H1 (cell line): Measurements from ENCODE around the gene CELSR1. TPM values are rescaled to one million over a fixed set of nuclear protein-coding genes. Genes with fewer than 3 reads are reported as not detected.

ENCODE experiments used
- CTCF ChIA-PET: fragments of 300-600 bp; sonication (Branson Sonifier 250); formaldehyde crosslinking; loops from one replicate; lab custom pipeline; 2021; ENCODE audit not compliant: partially characterized antibody; lab: Charles Lee
- POLR2A ChIA-PET: fragments of 300-600 bp; sonication (Branson Sonifier 250); formaldehyde crosslinking; loops from one replicate; lab custom pipeline; 2021; ENCODE audit warnings: inconsistent platforms; ENCODE audit not compliant: partially characterized antibody; lab: Charles Lee
- DNase-seq, 2 experiments: peaks; one replicate each; pipeline versions ENCODE4 v3.0.0 to v3.0.0-alpha.2; 2010 to 2022; ENCODE audit warnings: low spot score in 2 of 2, low read depth in 1 of 2, mixed read lengths in 1 of 2
- FAIRE-seq: peaks from 2 replicates; lab custom pipeline; 2011; peaks lifted over from hg19 to GRCh38; lab: Jason Lieb, UNC
- H2AFZ ChIP-seq: 2 replicates; pipeline ENCODE4 v1.8.1; 2012; ENCODE audit warnings: low read length, inconsistent platforms
- H2AK5ac ChIP-seq: 2 replicates; pipeline ENCODE4 v1.6.1; 2013; ENCODE audit warnings: low read depth, low read length
- H2BK120ac ChIP-seq: replicated peaks from 2 replicates; pipeline ENCODE3; 2013; ENCODE audit warnings: low read depth, low read length, inconsistent platforms
- H2BK12ac ChIP-seq: 2 replicates; pipeline ENCODE4 v1.6.1; 2013; ENCODE audit warnings: low read depth, low read length
- H2BK15ac ChIP-seq: 2 replicates; pipeline ENCODE4 v1.6.1; 2013; ENCODE audit warnings: low read length
- H2BK20ac ChIP-seq: 2 replicates; pipeline ENCODE4 v1.6.1; 2013; ENCODE audit warnings: low read length
- H2BK5ac ChIP-seq: 2 replicates; pipeline ENCODE4 v1.6.1; 2013; ENCODE audit warnings: low read depth, low read length
- H3K14ac ChIP-seq: 2 replicates; pipeline ENCODE4 v1.6.1; 2013; ENCODE audit warnings: inconsistent platforms; ENCODE audit not compliant: insufficient read length
- H3K18ac ChIP-seq: 2 replicates; pipeline ENCODE4 v1.6.1; 2013; ENCODE audit warnings: low read length; ENCODE audit errors: extremely low read depth
- H3K23ac ChIP-seq: 2 replicates; pipeline ENCODE4 v1.6.1; 2013; ENCODE audit warnings: inconsistent platforms; ENCODE audit not compliant: insufficient read length
- H3K23me2 ChIP-seq: 2 replicates; pipeline ENCODE4 v1.6.1; 2013; ENCODE audit warnings: low read depth, low read length
- H3K27ac ChIP-seq: 2 replicates; pipeline ENCODE4 v1.6.1; 2011; ENCODE audit warnings: low read depth, low read length, inconsistent platforms
- H3K27me3 ChIP-seq, 4 experiments: replicated peaks in 1 of 4; 1 replicate in 1 of 4; 2 replicates in 3 of 4; pipeline versions ENCODE4 v1.6.1 to v1.8.1; 2011 to 2013; ENCODE audit warnings: low read length in 3 of 4, mild to moderate bottlenecking in 3 of 4, inconsistent platforms in 2 of 4, mixed read lengths in 2 of 4, moderate library complexity in 1 of 4; ENCODE audit not compliant: control insufficient read depth in 3 of 4, insufficient read depth in 3 of 4; ENCODE audit errors: extremely low read depth in 1 of 4
- H3K36me3 ChIP-seq, 4 experiments: 2 replicates each; pipeline versions ENCODE4 v1.6.1 to v1.8.1; 2011 to 2013; ENCODE audit warnings: mild to moderate bottlenecking in 4 of 4, low read length in 3 of 4, moderate library complexity in 2 of 4, control low read depth in 1 of 4, inconsistent platforms in 1 of 4; ENCODE audit not compliant: insufficient read depth in 4 of 4, control insufficient read depth in 2 of 4
- H3K4ac ChIP-seq: replicated peaks from 2 replicates; pipeline ENCODE3; 2013; ENCODE audit warnings: low read length, low read depth, mixed read lengths, inconsistent platforms; ENCODE audit not compliant: insufficient read length
- H3K4me1 ChIP-seq, 4 experiments: replicated peaks in 1 of 4; 1 replicate in 1 of 4; 2 replicates in 3 of 4; pipeline versions ENCODE4 v1.6.1 to v1.8.1; 2011 to 2013; ENCODE audit warnings: low read length in 3 of 4, inconsistent platforms in 2 of 4, mixed read lengths in 1 of 4; ENCODE audit not compliant: insufficient read depth in 4 of 4, control insufficient read depth in 3 of 4
- H3K4me2 ChIP-seq, 2 experiments: 2 replicates each; pipeline versions ENCODE4 v1.6.1 to v1.8.1; 2011 to 2013; ENCODE audit warnings: low read depth in 2 of 2, low read length in 2 of 2, control low read depth in 1 of 2, inconsistent platforms in 1 of 2, mild to moderate bottlenecking in 1 of 2; ENCODE audit not compliant: insufficient read depth in 1 of 2
- H3K4me3 ChIP-seq, 4 experiments: fragments of 200-600, 300-600 bp in 1 of 4; sonication (generic), shearing (Covaris generic), sonication (Bioruptor Twin) in 1 of 4; 2 replicates each; pipeline versions ENCODE4 v1.5.1 to v1.8.1; 2011 to 2016; ENCODE audit warnings: low read length in 4 of 4, low read depth in 3 of 4, control low read depth in 2 of 4, inconsistent platforms in 2 of 4, mild to moderate bottlenecking in 2 of 4, mixed read lengths in 1 of 4, moderate library complexity in 1 of 4; ENCODE audit not compliant: insufficient read depth in 2 of 4; ENCODE audit errors: extremely low read depth in 1 of 4
- H3K56ac ChIP-seq: replicated peaks from 2 replicates; pipeline ENCODE3; 2013; ENCODE audit warnings: low read depth, mild to moderate bottlenecking, mixed read lengths, low read length, inconsistent platforms; ENCODE audit not compliant: insufficient read length
- H3K79me1 ChIP-seq: 2 replicates; pipeline ENCODE4 v1.6.1; 2013; ENCODE audit warnings: low read depth, low read length, control low read depth
- H3K79me2 ChIP-seq, 2 experiments: 2 replicates each; pipeline versions ENCODE4 v1.6.1 to v1.8.1; 2012 to 2013; ENCODE audit warnings: low read length in 2 of 2, mild to moderate bottlenecking in 2 of 2, inconsistent platforms in 1 of 2; ENCODE audit not compliant: insufficient read depth in 2 of 2, control insufficient read depth in 1 of 2
- H3K9ac ChIP-seq, 4 experiments: replicated peaks in 1 of 4; 1 replicate in 1 of 4; 2 replicates in 3 of 4; pipeline versions ENCODE4 v1.6.1 to v1.8.1; 2011 to 2013; ENCODE audit warnings: low read depth in 3 of 4, low read length in 3 of 4, control low read depth in 2 of 4, mild to moderate bottlenecking in 2 of 4, moderate library complexity in 2 of 4, inconsistent platforms in 1 of 4; ENCODE audit errors: extremely low read depth in 1 of 4
- H3K9me3 ChIP-seq, 2 experiments: 2 replicates each; pipeline versions ENCODE4 v1.6.1 to v1.8.1; 2012 to 2013; ENCODE audit warnings: mild to moderate bottlenecking in 2 of 2, moderate library complexity in 2 of 2, control low read depth in 1 of 2, inconsistent platforms in 1 of 2, low read depth in 1 of 2, low read length in 1 of 2, mixed read lengths in 1 of 2; ENCODE audit not compliant: insufficient read depth in 2 of 2
- H4K20me1 ChIP-seq, 2 experiments: replicated peaks in 1 of 2; 2 replicates each; pipeline versions ENCODE3 to v1.8.1; 2011 to 2013; ENCODE audit warnings: inconsistent platforms in 2 of 2, low read length in 2 of 2, mild to moderate bottlenecking in 1 of 2; ENCODE audit not compliant: insufficient read depth in 2 of 2, control insufficient read depth in 1 of 2
- H4K5ac ChIP-seq: 2 replicates; pipeline ENCODE4 v1.6.1; 2013; ENCODE audit warnings: low read length, low read depth, mixed read lengths, inconsistent platforms; ENCODE audit not compliant: insufficient read length
- H4K8ac ChIP-seq: 2 replicates; pipeline ENCODE4 v1.8.0; 2013; ENCODE audit warnings: mild to moderate bottlenecking, moderate library complexity, low read length, inconsistent platforms; ENCODE audit not compliant: insufficient read depth; ENCODE audit errors: extremely low read depth
- H4K91ac ChIP-seq: replicated peaks from 2 replicates; pipeline ENCODE3; 2013; ENCODE audit warnings: low read length, mixed read lengths, inconsistent platforms; ENCODE audit not compliant: insufficient read length
- BACH1 ChIP-seq: IDR thresholded peaks from 2 replicates; pipeline ENCODE4 v1.6.1; 2012; ENCODE audit warnings: low read length, improper control_type of control experiment
- CEBPB ChIP-seq: IDR thresholded peaks from 2 replicates; pipeline ENCODE4 v1.6.1; 2012; ENCODE audit warnings: low read depth, low read length
- CREB1 ChIP-seq: IDR thresholded peaks from 2 replicates; pipeline ENCODE4 v1.6.1; 2012; ENCODE audit warnings: inconsistent platforms
- EGR1 ChIP-seq: IDR thresholded peaks from 2 replicates; pipeline ENCODE4 v1.6.1; 2011; ENCODE audit warnings: low read depth, low read length, borderline replicate concordance
- NANOG ChIP-seq: IDR thresholded peaks from 2 replicates; pipeline ENCODE4 v1.6.1; 2011; ENCODE audit warnings: low read length, low read depth, mild to moderate bottlenecking, inconsistent platforms; ENCODE audit not compliant: insufficient read depth, poor library complexity, severe bottlenecking
- RXRA ChIP-seq: IDR thresholded peaks from 2 replicates; pipeline ENCODE4 v1.6.1; 2011; ENCODE audit warnings: low read depth, mild to moderate bottlenecking, low read length, moderate library complexity; ENCODE audit not compliant: insufficient read depth
- TCF12 ChIP-seq: IDR thresholded peaks from 2 replicates; pipeline ENCODE4 v1.6.1; 2011; ENCODE audit warnings: low read depth, mild to moderate bottlenecking, low read length
- WGBS, 2 experiments: shearing (Covaris generic) in 1 of 2; methylation state at CpG; one replicate each; pipeline versions ENCODE4 v1.1.6 to v1.1.7; 2013 to 2015; ENCODE audit warnings: low lambda C conversion rate in 2 of 2, mixed read lengths in 2 of 2, inconsistent platforms in 1 of 2, low coverage in 1 of 2, missing lambda C conversion rate in 1 of 2; ENCODE audit not compliant: insufficient replicate concordance in 2 of 2, insufficient coverage in 1 of 2, insufficient read length in 1 of 2; ENCODE audit errors: extremely low coverage in 1 of 2, missing lambda C conversion rate in 1 of 2; 5-methylcytosine and 5-hydroxymethylcytosine counted together
- polyA plus RNA-seq, 7 experiments: library from polyadenylated mRNA; depleted of rRNA in 3 of 7; stranded (reverse) in 5 of 7; unstranded in 2 of 7; fragments of >200 nt in 5 of 7; fragments of 200-250 nt in 2 of 7; gene quantifications; 1 replicate in 5 of 7; 2 replicates in 1 of 7; 4 replicates in 1 of 7; pipeline versions ENCODE4 v1.2.1 to v1.2.3, GENCODE V29; 2011 to 2013; ENCODE audit warnings: missing spikeins in 2 of 7, mixed read lengths in 2 of 7
- total RNA-seq: library from RNA; stranded (reverse); fragmentation: NEBNext Ultra II Directional; extraction: Animal tissue kit (Norgen Biotek cat#: 25700); gene quantifications from 2 replicates; pipeline ENCODE4 v1.2.1, GENCODE V29; 2021
- TF ChIP-seq, protein P1 (sequence below): IDR thresholded peaks from 2 replicates; pipeline ENCODE4 v1.6.1; 2011; ENCODE audit warnings: low read depth, mild to moderate bottlenecking, low read length; ENCODE audit not compliant: insufficient read depth
- TF ChIP-seq, protein P2 (sequence below): IDR thresholded peaks from 2 replicates; pipeline ENCODE4 v1.6.1; 2011; ENCODE audit warnings: low read length, improper control_type of control experiment

The CELSR1 gene
- total and polyA plus RNA-seq, 2 of the 8 experiments (the other 6 are each of a cell fraction or from before 2014, with no cell fraction given): 9.0 to 12.4 TPM

DNA sequence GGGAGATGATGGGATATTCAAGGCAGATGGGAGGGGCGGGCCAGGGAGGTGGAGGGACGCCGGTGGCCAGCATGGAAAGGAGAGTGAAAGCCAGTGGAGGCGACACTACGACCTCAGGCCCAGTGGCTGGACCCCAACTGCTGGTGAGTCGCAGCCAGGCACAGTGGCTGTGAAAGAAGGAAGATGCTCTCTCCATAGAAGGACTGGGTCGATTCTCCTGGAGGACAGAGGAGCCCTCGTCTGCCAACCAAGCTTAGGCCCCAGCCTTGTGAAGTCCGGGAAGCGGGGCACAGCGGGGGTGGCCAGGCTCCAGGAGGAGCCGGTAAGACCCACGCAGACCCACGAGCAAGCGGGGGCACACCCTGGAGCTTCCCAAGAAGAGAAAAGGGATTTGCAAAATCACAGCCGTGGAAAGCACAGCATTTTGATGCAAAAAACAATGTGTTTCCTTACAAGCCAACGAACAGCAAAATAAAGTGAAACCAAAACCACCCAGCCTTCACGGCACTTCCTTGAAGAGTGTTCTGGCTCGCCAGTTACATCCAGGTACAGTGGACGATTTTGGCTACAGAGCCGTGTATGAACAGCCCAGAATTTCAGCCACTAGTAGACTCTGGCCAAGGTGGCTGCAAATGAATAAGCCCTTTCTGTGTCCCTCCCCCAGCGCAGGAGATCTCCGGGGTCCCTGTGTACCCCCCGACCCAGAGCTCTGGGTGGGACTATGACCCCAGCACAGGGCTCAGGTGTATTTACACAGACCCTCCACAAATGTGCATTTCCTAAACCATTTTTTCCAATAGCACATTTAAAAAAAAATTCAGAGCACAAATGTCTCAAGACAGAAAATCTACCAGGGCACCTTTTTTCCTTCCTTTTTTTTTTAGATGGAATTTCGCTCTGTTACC, 105.0 kb downstream of the CELSR1 start:
- H3K36me3 ChIP-seq: no peaks in the 10 kb centered on the region
- ChIA-PET CTCF (interaction anchor here (2.9 kb wide), 1 partner anchor 65 kb away, joined by 14 read pairs; no protein-coding TSS in a partner anchor), POLR2A (no interaction called here)
- H4K8ac ChIP-seq: no peak overlapping the region
- no peak overlapping the region for H3K9ac ChIP-seq
- no peaks in the 10 kb centered on the region for H3K23me2 ChIP-seq
- no peak overlapping the region for H2BK20ac ChIP-seq
- no peak overlapping the region for H4K5ac ChIP-seq
- H3K27ac ChIP-seq: no peak overlapping the region; the same call in 1 of the 2 replicates
- H3K4me2 ChIP-seq: no peak overlapping the region
- no peak overlapping the region for H2BK5ac ChIP-seq
- TF ChIP-seq TCF12 (no peak), RXRA (no peak), CEBPB (no peak), CREB1 (no peak), NANOG (no peak), BACH1 (no peak), EGR1 (no peak)
- TF ChIP-seq, protein P1, sequence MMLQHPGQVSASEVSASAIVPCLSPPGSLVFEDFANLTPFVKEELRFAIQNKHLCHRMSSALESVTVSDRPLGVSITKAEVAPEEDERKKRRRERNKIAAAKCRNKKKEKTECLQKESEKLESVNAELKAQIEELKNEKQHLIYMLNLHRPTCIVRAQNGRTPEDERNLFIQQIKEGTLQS: no peak
- TF ChIP-seq, protein P2, sequence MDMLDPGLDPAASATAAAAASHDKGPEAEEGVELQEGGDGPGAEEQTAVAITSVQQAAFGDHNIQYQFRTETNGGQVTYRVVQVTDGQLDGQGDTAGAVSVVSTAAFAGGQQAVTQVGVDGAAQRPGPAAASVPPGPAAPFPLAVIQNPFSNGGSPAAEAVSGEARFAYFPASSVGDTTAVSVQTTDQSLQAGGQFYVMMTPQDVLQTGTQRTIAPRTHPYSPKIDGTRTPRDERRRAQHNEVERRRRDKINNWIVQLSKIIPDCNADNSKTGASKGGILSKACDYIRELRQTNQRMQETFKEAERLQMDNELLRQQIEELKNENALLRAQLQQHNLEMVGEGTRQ: no peak
- H3K4ac ChIP-seq: no peak overlapping the region
- H3K56ac ChIP-seq: no peak overlapping the region
- WGBS, 2 experiments: 88% methylated on average over 24 of the region's 25 CpGs; no CpG with 5 or more reads in 1 of the 2 experiments
- no peak overlapping the region for H3K23ac ChIP-seq
- H2AFZ ChIP-seq: no peak overlapping the region
- no peaks in the 10 kb centered on the region for H3K4me1 ChIP-seq
- H3K18ac ChIP-seq: no peak overlapping the region
- H3K27me3 ChIP-seq: no peaks in the 10 kb centered on the region
- no peak overlapping the region for H2BK12ac ChIP-seq
- no peak overlapping the region for H2AK5ac ChIP-seq
- H2BK15ac ChIP-seq: no peak overlapping the region
- H3K14ac ChIP-seq: no peak overlapping the region
- FAIRE-seq (no peak), DNase-seq (peak in 1 of 2 experiments; percentile 43)
- no peak overlapping the region for H3K4me3 ChIP-seq
- no peak overlapping the region for H2BK120ac ChIP-seq
- H3K79me1 ChIP-seq: no peaks in the 10 kb centered on the region
- no peak overlapping the region for H4K91ac ChIP-seq
- no peaks in the 10 kb centered on the region for H3K9me3 ChIP-seq
- no peaks in the 10 kb centered on the region for H3K79me2 ChIP-seq
- H4K20me1 ChIP-seq: peaks cover 0 to 1% of the 10 kb centered on the region in 2 experiments
